VCaP (cell line): ENCODE measurements around the gene PRSS2.

Experiments
- H3K27ac ChIP-seq: fragments of 450-650 bp; 2 replicates; pipeline ENCODE4 v1.5.1; 2017
- TF ChIP-seq, protein P1 (sequence below): fragments of 450-650 bp; conservative IDR thresholded peaks from 2 replicates; pipeline ENCODE4 v1.5.1; 2017; ENCODE audit warnings: mild to moderate bottlenecking, moderate library complexity

PRSS2 gene

GRCh38 chr7:142814451-142814850 is 43.7 kb downstream of the PRSS2 start:
- TF ChIP-seq, protein P1, sequence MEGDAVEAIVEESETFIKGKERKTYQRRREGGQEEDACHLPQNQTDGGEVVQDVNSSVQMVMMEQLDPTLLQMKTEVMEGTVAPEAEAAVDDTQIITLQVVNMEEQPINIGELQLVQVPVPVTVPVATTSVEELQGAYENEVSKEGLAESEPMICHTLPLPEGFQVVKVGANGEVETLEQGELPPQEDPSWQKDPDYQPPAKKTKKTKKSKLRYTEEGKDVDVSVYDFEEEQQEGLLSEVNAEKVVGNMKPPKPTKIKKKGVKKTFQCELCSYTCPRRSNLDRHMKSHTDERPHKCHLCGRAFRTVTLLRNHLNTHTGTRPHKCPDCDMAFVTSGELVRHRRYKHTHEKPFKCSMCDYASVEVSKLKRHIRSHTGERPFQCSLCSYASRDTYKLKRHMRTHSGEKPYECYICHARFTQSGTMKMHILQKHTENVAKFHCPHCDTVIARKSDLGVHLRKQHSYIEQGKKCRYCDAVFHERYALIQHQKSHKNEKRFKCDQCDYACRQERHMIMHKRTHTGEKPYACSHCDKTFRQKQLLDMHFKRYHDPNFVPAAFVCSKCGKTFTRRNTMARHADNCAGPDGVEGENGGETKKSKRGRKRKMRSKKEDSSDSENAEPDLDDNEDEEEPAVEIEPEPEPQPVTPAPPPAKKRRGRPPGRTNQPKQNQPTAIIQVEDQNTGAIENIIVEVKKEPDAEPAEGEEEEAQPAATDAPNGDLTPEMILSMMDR: no peak
- peak overlapping the region; percentile 53 for H3K27ac ChIP-seq

DNA sequence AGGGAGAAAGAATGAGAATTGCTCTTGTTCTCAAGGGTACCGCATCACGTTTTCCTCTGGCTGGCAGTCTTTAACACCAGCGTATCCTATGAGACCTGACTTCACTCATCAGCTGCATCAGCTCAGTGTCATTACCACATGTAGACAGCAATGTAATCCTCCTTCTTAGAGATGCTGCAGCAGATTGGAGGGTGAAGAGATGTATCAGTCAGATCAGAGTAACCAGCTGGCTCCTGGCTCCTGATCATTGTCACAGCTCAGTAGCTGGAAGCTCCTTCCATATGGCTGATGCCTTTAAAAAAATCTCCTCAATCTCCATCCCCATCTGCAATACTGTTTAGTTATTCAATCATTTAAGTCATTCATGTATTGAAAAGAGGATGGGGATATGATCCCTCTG is 44.4 kb downstream of the PRSS2 start:
- TF ChIP-seq, protein P1: no peak

DNA sequence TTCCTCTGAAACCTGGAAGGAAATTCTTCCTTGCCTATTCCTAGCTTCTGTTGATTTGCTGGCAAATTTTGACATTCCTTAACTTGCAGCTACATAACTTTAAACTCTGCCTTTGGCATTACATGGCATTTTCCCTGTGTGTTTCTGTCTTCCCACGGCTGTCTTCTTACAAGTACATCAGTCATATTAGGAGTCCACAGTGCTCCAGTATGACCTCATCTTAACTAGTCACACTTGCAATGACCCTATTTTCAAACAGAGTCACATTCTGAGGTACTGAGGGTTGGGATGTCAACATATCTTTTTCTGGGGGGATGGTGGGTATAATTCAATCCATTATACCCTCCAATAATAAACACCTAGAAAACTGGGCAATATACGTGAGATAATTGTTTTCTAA is 46.7 kb downstream of the PRSS2 start:
- no peak overlapping the region for H3K27ac ChIP-seq
- TF ChIP-seq, protein P1: no peak

More for the DNA sequence above, 44.4 kb downstream of the PRSS2 start:
- peak overlapping the region; percentile 53 for H3K27ac ChIP-seq

GRCh38 chr7:142819530-142819929 is 48.8 kb downstream of the PRSS2 start:
- no peak overlapping the region for H3K27ac ChIP-seq
- TF ChIP-seq, protein P1: no peak

DNA sequence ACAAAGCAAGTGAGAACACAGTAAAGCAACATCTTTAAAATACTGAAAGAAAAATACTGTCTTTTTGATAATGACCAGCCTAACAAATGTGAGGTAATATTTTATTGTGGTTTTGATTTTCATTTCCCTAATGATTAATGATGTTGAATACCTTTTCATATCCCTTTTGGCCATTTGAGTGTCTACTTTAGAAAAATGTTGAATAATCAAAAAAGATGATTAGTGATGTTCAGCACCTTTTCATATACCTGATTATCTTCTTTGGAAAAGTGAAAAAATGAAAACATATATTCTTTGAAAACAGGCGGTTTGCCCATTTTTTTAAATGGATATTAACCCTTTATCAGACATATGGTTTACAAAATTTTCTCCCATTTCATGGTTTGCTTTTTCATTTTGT is 51.9 kb downstream of the PRSS2 start:
- H3K27ac ChIP-seq: no peak overlapping the region
- TF ChIP-seq, protein P1: no peak
